ENCODE measurements around the gene AKAP1.
A peak's percentile ranks its signal among the peaks of the same experiment; 100 is the strongest.

The AKAP1 gene

DNA sequence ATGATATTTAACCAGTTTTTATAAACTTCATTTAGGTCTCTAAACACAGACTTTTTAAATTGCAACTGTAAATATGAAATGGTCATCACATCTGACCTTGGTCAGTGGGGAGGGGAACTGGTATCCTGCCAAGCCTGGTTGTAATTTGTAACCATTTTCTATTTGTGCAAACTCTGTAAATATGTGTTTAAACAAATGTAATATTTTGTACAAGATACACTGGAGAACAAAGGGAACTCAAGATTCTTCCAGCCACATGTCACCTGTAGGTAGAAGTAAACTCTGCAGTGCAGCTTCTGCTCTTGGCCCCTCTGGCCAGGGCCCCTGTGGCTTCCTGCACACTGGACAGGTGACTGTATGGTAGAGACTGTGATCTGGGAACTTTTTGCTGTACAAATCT is 35.8 kb downstream of the AKAP1 start:
- in situ Hi-C loops (cut with HindIII; ENCODE audit: low sequenced_read_pairs): loop anchor here (5.0 kb wide), 1 partner anchor 34 kb away; the partner anchor contains the start of gene AKAP1
- TF ChIP-seq, protein P1, sequence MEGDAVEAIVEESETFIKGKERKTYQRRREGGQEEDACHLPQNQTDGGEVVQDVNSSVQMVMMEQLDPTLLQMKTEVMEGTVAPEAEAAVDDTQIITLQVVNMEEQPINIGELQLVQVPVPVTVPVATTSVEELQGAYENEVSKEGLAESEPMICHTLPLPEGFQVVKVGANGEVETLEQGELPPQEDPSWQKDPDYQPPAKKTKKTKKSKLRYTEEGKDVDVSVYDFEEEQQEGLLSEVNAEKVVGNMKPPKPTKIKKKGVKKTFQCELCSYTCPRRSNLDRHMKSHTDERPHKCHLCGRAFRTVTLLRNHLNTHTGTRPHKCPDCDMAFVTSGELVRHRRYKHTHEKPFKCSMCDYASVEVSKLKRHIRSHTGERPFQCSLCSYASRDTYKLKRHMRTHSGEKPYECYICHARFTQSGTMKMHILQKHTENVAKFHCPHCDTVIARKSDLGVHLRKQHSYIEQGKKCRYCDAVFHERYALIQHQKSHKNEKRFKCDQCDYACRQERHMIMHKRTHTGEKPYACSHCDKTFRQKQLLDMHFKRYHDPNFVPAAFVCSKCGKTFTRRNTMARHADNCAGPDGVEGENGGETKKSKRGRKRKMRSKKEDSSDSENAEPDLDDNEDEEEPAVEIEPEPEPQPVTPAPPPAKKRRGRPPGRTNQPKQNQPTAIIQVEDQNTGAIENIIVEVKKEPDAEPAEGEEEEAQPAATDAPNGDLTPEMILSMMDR (IDR thresholded peaks at IDR 0.05; ENCODE audit: low read depth, low read length, missing control alignments): no peak
- H3K4me3 ChIP-seq (ENCODE audit: low read depth, low read length): no peak overlapping the region
- DNase-seq (ENCODE audit: low read depth): no peak

DNA sequence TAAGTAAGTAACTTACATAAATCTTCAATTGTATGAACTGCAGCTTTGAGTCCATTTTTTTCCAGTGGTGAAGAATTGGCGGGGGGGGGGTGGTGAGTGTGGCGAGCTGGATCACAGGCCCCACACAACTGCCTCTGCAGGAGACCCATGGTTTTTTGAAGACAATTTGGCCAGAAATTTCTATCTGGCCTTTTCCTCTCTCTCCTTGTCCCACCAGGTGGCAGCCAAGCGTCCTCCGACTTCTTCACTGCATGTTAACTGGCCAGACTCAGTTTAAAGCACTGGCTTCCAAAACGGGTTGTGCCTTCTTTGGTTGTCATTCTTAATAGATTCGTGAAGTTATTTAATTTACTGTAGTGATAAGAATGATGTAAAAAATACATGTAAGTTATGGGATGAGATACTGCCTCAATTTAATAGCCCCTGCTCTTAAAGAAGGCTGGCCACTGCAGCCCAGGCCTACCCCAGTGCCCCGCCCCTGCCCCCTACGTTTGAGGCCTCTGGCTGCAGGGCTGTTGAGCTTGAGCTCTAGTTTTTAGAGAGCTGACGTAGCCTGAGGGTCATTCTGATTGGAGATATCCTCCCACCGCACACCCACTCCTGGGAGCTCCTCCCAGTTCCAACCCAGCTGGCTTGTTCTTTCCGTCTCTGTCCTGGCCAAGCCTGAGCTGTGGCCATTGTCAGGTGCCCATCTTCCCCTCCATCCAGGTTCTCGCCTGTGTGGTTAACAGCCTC is 36.4 kb downstream of the AKAP1 start:
- in situ Hi-C loops (cut with HindIII; ENCODE audit: low sequenced_read_pairs): loop anchor here (5.0 kb wide), 1 partner anchor 34 kb away; the partner anchor contains the start of gene AKAP1
- H3K4me3 ChIP-seq (ENCODE audit: low read depth, low read length): no peak overlapping the region
- TF ChIP-seq, protein P1 (IDR thresholded peaks at IDR 0.05; ENCODE audit: low read depth, low read length, missing control alignments): peak; percentile 84
- DNase-seq (ENCODE audit: low read depth): peak; percentile 27

DNA sequence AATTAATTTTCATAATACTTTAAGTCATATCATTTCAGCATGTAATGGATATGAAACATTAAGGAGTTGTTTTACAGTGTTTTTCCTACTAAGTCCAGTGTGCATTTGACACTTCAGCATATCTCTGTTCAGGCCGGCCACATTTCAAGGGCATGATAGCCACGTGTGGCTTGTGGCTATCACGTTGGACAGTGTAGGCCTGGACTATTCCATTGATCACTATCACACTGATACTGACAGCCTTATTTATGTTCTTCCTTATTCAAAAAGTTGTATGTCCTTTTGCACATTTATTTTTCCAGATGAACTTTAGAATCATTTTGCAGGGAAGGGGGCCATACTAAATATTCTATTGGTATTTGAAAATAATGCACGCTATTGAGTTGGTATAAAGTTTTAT is 39.0 kb downstream of the AKAP1 start:
- in situ Hi-C loops (cut with HindIII; ENCODE audit: low sequenced_read_pairs): loop anchor here (5.0 kb wide), 1 partner anchor 37 kb away; the partner anchor contains the start of gene AKAP1
- no peak overlapping the region for H3K4me3 ChIP-seq (ENCODE audit: low read depth, low read length)
- DNase-seq (ENCODE audit: low read depth): no peak
- TF ChIP-seq, protein P1 (IDR thresholded peaks at IDR 0.05; ENCODE audit: low read depth, low read length, missing control alignments): no peak

DNA sequence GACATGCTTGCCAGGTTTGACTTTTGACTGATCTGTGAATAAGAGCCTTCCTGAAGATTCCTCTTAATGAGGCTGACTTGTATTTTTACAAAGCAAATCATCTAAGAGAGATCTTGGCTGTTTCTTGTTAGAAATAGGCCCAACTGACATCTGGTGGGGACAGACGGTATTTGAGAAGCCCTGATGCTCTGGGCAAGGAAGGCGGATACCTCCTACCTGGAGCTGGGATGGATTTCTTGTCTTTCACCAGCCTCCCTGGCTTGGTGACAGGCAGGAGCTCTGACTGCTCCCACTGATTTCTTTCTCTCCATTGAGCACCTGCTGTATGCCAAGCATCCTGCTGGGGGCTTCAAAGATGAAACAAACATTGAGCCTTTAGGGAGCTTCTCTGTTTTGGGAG is 40.4 kb downstream of the AKAP1 start:
- no peak for DNase-seq (ENCODE audit: low read depth)
- H3K4me3 ChIP-seq (ENCODE audit: low read depth, low read length): no peak overlapping the region
- TF ChIP-seq, protein P1 (IDR thresholded peaks at IDR 0.05; ENCODE audit: low read depth, low read length, missing control alignments): peak; percentile 14
- in situ Hi-C loops (cut with HindIII; ENCODE audit: low sequenced_read_pairs): no loop called here

DNA sequence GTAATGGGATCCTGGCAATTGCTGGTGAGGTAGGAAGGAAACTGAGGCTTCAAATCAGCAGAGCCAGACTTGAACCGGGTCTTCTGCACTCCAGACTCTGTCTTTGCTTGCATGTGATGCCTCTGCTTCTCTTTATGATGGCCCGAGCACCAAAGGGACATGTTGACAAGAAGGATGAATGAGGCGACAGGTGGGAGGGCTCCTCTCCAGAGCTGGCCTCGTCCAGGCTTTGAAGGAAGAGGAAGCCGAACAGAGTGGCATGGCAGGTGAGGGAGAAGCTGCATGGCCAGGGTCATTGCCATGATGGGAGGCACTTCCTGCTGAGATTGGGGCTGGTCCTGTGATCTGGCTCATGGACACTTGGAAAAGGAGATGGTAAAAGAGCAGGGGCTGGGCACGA is 40.8 kb downstream of the AKAP1 start:
- no peak overlapping the region for H3K4me3 ChIP-seq (ENCODE audit: low read depth, low read length)
- DNase-seq (ENCODE audit: low read depth): no peak
- TF ChIP-seq, protein P1 (IDR thresholded peaks at IDR 0.05; ENCODE audit: low read depth, low read length, missing control alignments): no peak
- in situ Hi-C loops (cut with HindIII; ENCODE audit: low sequenced_read_pairs): no loop called here

DNA sequence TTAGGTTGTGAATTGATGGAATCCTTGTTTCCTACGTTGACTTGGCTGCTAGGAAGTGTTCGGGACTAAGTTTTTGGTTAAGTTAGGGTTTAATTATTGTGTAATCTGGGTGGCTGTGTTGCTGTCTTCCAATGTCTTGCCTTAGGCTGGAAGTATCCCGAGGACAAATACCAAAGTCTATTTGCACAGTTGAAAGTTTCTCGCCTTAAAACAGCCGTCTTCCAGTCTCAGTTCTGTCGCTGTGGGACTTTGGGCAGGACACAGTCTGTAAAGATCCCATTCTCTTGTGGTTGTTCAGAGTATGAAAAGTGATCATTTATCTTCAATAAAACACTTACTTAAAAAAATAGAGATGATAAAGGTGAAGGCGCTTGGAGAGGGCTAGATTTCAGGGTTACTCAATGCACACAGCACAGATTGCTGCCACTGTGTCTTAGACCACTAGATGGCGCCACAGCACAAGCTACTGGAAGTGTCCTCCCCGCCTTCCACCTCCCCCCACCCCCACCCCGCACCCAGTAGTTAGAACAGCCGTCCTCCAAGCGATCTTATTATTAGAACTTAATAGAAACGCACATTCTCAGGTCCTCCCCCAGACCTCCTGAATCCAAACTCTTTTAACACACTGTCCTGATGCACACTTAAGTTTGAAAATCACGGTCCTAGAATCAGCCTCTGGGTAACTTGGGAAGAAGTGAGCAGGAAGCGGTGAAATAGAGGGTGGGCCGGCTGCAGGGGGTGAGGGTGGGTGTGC is 45.8 kb downstream of the AKAP1 start:
- DNase-seq (ENCODE audit: low read depth): peak; percentile 55
- in situ Hi-C loops (cut with HindIII; ENCODE audit: low sequenced_read_pairs): no loop called here
- H3K4me3 ChIP-seq (ENCODE audit: low read depth, low read length): peak overlapping the region; percentile 21
- TF ChIP-seq, protein P1 (IDR thresholded peaks at IDR 0.05; ENCODE audit: low read depth, low read length, missing control alignments): peak; percentile 76

All from astrocyte of the cerebellum (primary cell).